Fibroblast of peridontal ligament (primary cell): Measurements from ENCODE around the gene MYCL.
A peak's percentile ranks its signal among the peaks of the same experiment; 100 is the strongest.
"Not testable (repeated sequence)": the region's sequence is repeated elsewhere in the genome, so short reads cannot be mapped to it uniquely, and the experiment has no call there.

Source experiments
- DNase-seq: peaks from one replicate; pipeline ENCODE4 v3.0.0-alpha.2; 2010; ENCODE audit errors: extremely low read depth

MYCL gene

GRCh38 chr1:39892601-39893595 is 8.8 kb downstream of the MYCL start:
- peak; percentile 66 for DNase-seq

GRCh38 chr1:39890880-39891279 is 10.8 kb downstream of the MYCL start:
- DNase-seq, result no peak

- no peak for DNase-seq
These were observed 11.4 kb downstream of the MYCL start for GRCh38 chr1:39890273-39890672.

GRCh38 chr1:39886757-39887231 is 14.9 kb downstream of the MYCL start:
- DNase-seq, result peak; percentile 29

- DNase-seq, result no peak
These were observed 16.2 kb downstream of the MYCL start for GRCh38 chr1:39885516-39885915.

GRCh38 chr1:39882152-39882551 is 19.6 kb downstream of the MYCL start:
- no peak for DNase-seq

GRCh38 chr1:39877980-39878956 is 23.4 kb downstream of the MYCL start:
- DNase-seq, result no peak

- no peak for DNase-seq
These were observed 24.4 kb downstream of the MYCL start for GRCh38 chr1:39877231-39877778.

GRCh38 chr1:39876144-39876543 is 25.6 kb downstream of the MYCL start:
- DNase-seq, result no peak

GRCh38 chr1:39872698-39873097 is 29.0 kb downstream of the MYCL start:
- DNase-seq, result no peak

GRCh38 chr1:39871796-39872195 is 29.9 kb downstream of the MYCL start:
- no peak for DNase-seq

- not testable (repeated sequence) for DNase-seq
These were observed 30.7 kb downstream of the MYCL start for GRCh38 chr1:39871043-39871442.

- not testable (repeated sequence) for DNase-seq
These were observed 32.1 kb downstream of the MYCL start for GRCh38 chr1:39869538-39870112.

- peak; percentile 73 for DNase-seq
These were observed 35.0 kb downstream of the MYCL start for GRCh38 chr1:39866767-39867166.

GRCh38 chr1:39865762-39866161 is 36.0 kb downstream of the MYCL start:
- no peak for DNase-seq

GRCh38 chr1:39863177-39863576 is 38.5 kb downstream of the MYCL start:
- DNase-seq, result no peak

GRCh38 chr1:39861003-39861402 is 40.7 kb downstream of the MYCL start:
- no peak for DNase-seq

- DNase-seq, result no peak
These were observed 41.6 kb downstream of the MYCL start for GRCh38 chr1:39859859-39860812.

- DNase-seq, result no peak
These were observed 43.4 kb downstream of the MYCL start for GRCh38 chr1:39858315-39858714.
